HG03521 (cell line): ENCODE data around the gene DNMT3L.
"Not testable (repeated sequence)": the region's sequence is repeated elsewhere in the genome, so short reads cannot be mapped to it uniquely, and the experiment has no call there.

Experiments
- ATAC-seq: cut with Tn5 transposase; IDR thresholded peaks from one replicate; pipeline ENCODE4 v1.9.1; 2021; ENCODE audit warnings: mild to moderate bottlenecking, moderate library complexity; ENCODE audit not compliant: unreplicated experiment

The DNMT3L gene

GRCh38 chr21:44295163-44295573 lies 33.5 kb upstream of the DNMT3L start:
- no peak for ATAC-seq

GRCh38 chr21:44294391-44295162 lies 32.9 kb upstream of the DNMT3L start:
- ATAC-seq: no peak

GRCh38 chr21:44293551-44294231 lies 32.0 kb upstream of the DNMT3L start:
- ATAC-seq: no peak

- ATAC-seq: no peak
These were observed 31.1 kb upstream of the DNMT3L start for GRCh38 chr21:44292812-44293195.

GRCh38 chr21:44291936-44292811 lies 30.5 kb upstream of the DNMT3L start:
- no peak for ATAC-seq

- no peak for ATAC-seq
These were observed 29.6 kb upstream of the DNMT3L start for GRCh38 chr21:44291078-44291935.

- no peak for ATAC-seq
These were observed 28.8 kb upstream of the DNMT3L start for GRCh38 chr21:44290327-44291077.

GRCh38 chr21:44289381-44290010 lies 27.8 kb upstream of the DNMT3L start:
- no peak for ATAC-seq

- no peak for ATAC-seq
These were observed 26.8 kb upstream of the DNMT3L start for GRCh38 chr21:44288251-44289110.

GRCh38 chr21:44286716-44287632 lies 25.3 kb upstream of the DNMT3L start:
- no peak for ATAC-seq

- ATAC-seq: no peak
These were observed 24.5 kb upstream of the DNMT3L start for GRCh38 chr21:44286086-44286715.

- no peak for ATAC-seq
These were observed 23.7 kb upstream of the DNMT3L start, which contains the start of gene AIRE for GRCh38 chr21:44285138-44285992. AIRE (plus strand) TSS chr21:44285876; CDS start chr21:44286007, 131 bp downstream.

- ATAC-seq: no peak
These were observed 22.3 kb upstream of the DNMT3L start for GRCh38 chr21:44283948-44284347.

- not testable (repeated sequence) for ATAC-seq
These were observed 21.6 kb upstream of the DNMT3L start for GRCh38 chr21:44283211-44283785.

- no peak for ATAC-seq
These were observed 20.7 kb upstream of the DNMT3L start for GRCh38 chr21:44282370-44282769.
